Ovary (tissue), 3 donors: ENCODE results near the gene GANAB.

ENCODE experiments used
- POLR2A ChIP-seq: fragments of 450-650 bp; IDR thresholded peaks from one replicate; pipeline ENCODE4 v1.6.1; 2017; ENCODE audit warnings: antibody characterized with exemption, mild to moderate bottlenecking, moderate library complexity
- TF ChIP-seq, protein P1 (sequence below), 3 donors: fragments of 450-650 bp in 2 of 3; fragments of 200-600 bp in 1 of 3; IDR thresholded peaks; one replicate each; pipeline versions ENCODE4 v1.5.1 to v1.8.0; 2016 to 2022; ENCODE audit warnings: antibody characterized with exemption in 3 of 3, mild to moderate bottlenecking in 1 of 3
- donor health status: DM: no; HTN: no; CAD: no.

DNA sequence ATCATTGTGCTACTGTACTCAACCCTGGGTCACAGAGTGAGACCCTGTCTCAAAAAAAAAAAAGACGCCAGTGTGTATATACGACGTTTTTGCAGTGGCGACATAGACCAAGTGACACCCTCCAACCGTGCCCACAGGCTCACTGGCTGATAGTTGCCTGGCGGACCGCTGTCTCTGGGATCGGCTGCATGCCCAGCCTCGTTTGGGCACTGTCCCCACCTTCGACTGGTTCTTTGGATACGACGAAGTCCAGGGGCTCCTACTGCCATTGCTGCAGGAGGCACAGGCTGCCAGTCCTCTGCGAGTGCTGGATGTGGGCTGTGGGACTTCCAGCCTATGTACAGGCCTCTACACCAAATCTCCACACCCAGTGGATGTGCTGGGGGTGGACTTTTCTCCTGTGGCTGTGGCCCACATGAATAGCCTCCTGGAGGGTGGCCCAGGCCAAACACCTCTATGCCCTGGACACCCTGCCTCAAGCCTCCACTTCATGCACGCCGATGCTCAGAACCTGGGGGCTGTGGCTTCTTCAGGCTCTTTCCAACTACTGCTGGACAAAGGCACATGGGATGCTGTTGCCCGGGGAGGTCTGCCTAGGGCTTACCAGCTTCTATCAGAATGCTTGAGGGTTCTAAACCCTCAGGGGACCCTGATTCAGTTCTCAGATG, 20.0 kb upstream of the GANAB start:
- TF ChIP-seq, protein P1, sequence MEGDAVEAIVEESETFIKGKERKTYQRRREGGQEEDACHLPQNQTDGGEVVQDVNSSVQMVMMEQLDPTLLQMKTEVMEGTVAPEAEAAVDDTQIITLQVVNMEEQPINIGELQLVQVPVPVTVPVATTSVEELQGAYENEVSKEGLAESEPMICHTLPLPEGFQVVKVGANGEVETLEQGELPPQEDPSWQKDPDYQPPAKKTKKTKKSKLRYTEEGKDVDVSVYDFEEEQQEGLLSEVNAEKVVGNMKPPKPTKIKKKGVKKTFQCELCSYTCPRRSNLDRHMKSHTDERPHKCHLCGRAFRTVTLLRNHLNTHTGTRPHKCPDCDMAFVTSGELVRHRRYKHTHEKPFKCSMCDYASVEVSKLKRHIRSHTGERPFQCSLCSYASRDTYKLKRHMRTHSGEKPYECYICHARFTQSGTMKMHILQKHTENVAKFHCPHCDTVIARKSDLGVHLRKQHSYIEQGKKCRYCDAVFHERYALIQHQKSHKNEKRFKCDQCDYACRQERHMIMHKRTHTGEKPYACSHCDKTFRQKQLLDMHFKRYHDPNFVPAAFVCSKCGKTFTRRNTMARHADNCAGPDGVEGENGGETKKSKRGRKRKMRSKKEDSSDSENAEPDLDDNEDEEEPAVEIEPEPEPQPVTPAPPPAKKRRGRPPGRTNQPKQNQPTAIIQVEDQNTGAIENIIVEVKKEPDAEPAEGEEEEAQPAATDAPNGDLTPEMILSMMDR (IDR thresholded peaks at IDR 0.05) = no peak
- TF ChIP-seq POLR2A = no peak
